Epithelial cell of esophagus (primary cell): ENCODE results near the gene IL1RAPL2.

ENCODE experiments used
- DNase-seq: peaks from one replicate; pipeline ENCODE4 v3.0.0; 2010; ENCODE audit warnings: low read depth
- H3K4me3 ChIP-seq: 2 replicates; pipeline ENCODE4 v1.5.1; 2011; ENCODE audit warnings: mild to moderate bottlenecking, low read length, control low read depth
- CTCF ChIP-seq: IDR thresholded peaks from 2 replicates; pipeline ENCODE4 v1.5.1; 2011; ENCODE audit warnings: low read depth, mild to moderate bottlenecking, low read length, control low read depth, inconsistent platforms; ENCODE audit not compliant: insufficient read depth; ENCODE audit errors: missing control alignments

The IL1RAPL2 gene

DNA sequence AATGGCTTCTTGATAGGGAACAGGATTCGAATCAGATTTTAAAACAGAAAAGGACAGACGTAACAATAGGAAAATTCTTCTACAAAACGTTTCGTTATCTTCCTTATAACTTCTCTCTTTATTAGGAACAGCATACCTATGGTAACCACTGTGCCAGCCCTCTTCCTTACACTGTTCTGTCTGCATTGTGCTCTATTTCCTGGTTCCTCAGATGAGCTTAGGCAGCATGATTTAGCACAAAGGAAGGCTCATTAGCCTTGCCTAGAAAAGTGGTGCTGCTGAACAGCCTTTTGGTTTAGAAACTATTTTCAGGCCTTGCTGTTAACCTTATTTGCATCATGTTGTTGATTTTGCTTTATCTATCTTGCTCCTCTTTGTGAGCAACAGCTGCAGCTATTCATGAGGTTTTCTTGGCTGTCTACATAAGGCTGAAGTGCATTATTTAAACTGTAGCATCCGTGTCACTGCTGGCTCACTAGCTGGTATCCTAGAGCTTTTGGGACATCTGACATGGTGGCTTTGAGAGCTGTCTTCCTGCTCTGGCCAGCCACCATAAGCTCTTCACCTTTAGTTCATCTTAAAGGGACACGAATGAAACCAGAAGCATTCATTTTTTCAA, 1186.4 kb downstream of the IL1RAPL2 start:
- DNase-seq = no peak
- TF ChIP-seq CTCF = no peak
- H3K4me3 ChIP-seq = no peak overlapping the region

DNA sequence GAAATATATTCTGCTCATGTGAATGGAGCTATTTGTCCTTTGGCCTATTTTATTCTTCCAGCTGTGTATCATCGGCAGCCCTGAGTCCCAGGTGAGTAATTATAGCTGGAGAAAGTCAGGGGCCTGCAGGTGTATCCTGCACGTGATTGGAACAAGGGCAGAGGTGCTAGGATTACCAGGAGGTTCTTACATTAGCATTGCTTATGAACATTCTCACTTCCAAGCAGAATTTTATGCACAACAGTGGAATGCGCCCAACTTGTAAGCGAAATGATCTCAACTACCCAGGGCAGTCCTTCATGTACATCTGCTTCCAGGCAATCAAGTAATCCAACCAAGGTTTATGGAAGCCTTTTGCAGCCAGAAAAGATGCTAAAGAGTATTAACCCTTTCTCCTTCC, 1187.4 kb downstream of the IL1RAPL2 start:
- TF ChIP-seq CTCF = no peak
- DNase-seq = no peak
- H3K4me3 ChIP-seq = no peak overlapping the region

DNA sequence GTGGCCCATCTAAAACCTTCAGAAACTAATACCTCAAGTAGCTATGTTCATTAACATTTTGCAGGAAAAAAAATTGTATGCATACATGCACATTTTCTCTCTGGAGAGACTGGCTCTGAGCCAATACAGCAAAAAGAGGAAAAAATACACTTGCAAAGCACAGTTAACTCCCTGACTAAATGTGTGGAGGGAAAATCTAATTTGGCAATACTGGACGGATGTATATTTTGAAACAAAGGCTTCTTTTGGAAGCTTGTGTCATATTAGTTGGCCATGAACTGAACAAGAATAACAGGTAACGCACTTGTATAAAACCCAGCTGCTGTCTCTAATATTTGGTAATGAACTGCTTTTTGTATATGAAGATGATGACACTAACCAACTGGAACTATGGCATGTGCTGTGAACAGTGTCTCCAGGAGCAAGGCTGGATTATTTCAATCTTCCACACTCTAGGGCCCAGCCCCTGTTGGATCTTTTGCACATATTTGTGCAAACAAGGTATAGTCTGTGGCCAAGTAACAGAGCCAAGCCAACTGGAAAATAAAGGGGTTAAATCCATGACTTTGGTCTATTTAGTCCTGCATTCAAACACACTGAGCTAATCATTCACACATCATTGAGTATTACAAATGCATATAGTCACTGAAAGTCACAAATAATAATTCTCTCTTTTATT, 1188.4 kb downstream of the IL1RAPL2 start:
- TF ChIP-seq CTCF = no peak
- H3K4me3 ChIP-seq = no peak overlapping the region
- DNase-seq = no peak

GRCh38 chrX:105755109-105755508, 1189.1 kb downstream of the IL1RAPL2 start:
- DNase-seq = no peak
- TF ChIP-seq CTCF = no peak
- no peak overlapping the region for H3K4me3 ChIP-seq

DNA sequence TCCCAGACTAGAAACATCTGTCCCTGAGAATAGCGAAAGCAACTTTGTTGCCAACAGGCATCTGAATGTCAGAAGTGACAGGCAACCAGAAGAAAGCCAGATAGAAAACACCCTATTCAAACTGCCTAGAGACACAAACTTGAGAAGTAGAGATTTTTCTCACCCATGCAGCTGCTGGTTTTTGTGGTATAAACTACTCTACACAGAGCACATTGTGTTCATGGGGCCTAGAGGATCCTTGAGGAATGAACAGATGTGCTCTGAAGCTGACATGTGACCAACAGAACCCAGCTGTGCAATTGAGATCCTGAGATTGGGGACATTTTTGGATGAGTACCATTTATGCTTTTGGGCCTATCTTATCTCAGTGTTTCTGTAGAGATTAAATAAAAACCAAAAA, 1192.8 kb downstream of the IL1RAPL2 start:
- no peak overlapping the region for H3K4me3 ChIP-seq
- no peak for TF ChIP-seq CTCF
- no peak for DNase-seq

DNA sequence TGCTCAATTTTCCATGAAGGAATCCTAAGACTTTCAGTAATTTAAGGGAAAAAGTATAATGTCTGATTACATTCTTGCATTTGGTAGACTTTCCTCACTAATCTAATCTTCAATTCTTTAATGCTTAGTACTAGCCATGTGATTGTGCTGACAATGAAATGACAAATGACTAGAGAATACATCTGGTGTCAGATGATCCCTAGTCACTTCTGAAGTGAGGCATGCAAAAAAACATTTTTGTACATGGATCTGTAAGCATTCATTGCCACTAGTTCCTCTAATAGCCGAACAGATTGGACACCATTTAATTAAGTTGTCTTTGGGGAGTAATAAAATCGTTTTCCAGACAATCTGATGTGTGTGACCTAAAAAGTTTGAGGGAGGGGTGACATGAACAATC, 1193.6 kb downstream of the IL1RAPL2 start:
- no peak for TF ChIP-seq CTCF
- no peak overlapping the region for H3K4me3 ChIP-seq
- no peak for DNase-seq

GRCh38 chrX:105765691-105766090, 1199.7 kb downstream of the IL1RAPL2 start:
- no peak overlapping the region for H3K4me3 ChIP-seq
- DNase-seq = no peak
- TF ChIP-seq CTCF = no peak
